ENCODE results near the gene FOXF1.

GRCh38 chr16:86472366-86472765 lies 38.0 kb upstream of the FOXF1 start:
- no peak for TF ChIP-seq POLR2A (IDR thresholded peaks at IDR 0.05)
- no peak for TF ChIP-seq CTCF (IDR thresholded peaks at IDR 0.05)
